AG10803 (cell line): ENCODE results near the gene PPFIA3.

Experiments
- DNase-seq: peaks from one replicate; pipeline ENCODE4 v3.0.0; 2010; ENCODE audit warnings: low read depth
- H3K4me3 ChIP-seq: 2 replicates; pipeline ENCODE4 v1.5.1; 2011; ENCODE audit warnings: mild to moderate bottlenecking, low read length, control low read depth
- TF ChIP-seq, protein P1 (sequence below): conservative IDR thresholded peaks from 2 replicates; pipeline ENCODE4 v1.5.1; 2011; ENCODE audit warnings: mild to moderate bottlenecking, low read length, control low read depth, inconsistent platforms

PPFIA3 gene

GRCh38 chr19:49160450-49161189 is 41.3 kb downstream of the PPFIA3 start:
- H3K4me3 ChIP-seq = no peak overlapping the region
- TF ChIP-seq, protein P1, sequence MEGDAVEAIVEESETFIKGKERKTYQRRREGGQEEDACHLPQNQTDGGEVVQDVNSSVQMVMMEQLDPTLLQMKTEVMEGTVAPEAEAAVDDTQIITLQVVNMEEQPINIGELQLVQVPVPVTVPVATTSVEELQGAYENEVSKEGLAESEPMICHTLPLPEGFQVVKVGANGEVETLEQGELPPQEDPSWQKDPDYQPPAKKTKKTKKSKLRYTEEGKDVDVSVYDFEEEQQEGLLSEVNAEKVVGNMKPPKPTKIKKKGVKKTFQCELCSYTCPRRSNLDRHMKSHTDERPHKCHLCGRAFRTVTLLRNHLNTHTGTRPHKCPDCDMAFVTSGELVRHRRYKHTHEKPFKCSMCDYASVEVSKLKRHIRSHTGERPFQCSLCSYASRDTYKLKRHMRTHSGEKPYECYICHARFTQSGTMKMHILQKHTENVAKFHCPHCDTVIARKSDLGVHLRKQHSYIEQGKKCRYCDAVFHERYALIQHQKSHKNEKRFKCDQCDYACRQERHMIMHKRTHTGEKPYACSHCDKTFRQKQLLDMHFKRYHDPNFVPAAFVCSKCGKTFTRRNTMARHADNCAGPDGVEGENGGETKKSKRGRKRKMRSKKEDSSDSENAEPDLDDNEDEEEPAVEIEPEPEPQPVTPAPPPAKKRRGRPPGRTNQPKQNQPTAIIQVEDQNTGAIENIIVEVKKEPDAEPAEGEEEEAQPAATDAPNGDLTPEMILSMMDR = no peak
- DNase-seq = no peak

GRCh38 chr19:49161987-49162386 is 42.6 kb downstream of the PPFIA3 start:
- no peak for DNase-seq
- TF ChIP-seq, protein P1 = no peak

GRCh38 chr19:49165111-49165750 is 45.9 kb downstream of the PPFIA3 start:
- no peak for DNase-seq
- H3K4me3 ChIP-seq = no peak overlapping the region
- TF ChIP-seq, protein P1 = no peak

More at GRCh38 chr19:49161987-49162386, 42.6 kb downstream of the PPFIA3 start:
- no peak overlapping the region for H3K4me3 ChIP-seq

- no peak overlapping the region for H3K4me3 ChIP-seq
These were observed 46.5 kb downstream of the PPFIA3 start for GRCh38 chr19:49165865-49166301.

DNA sequence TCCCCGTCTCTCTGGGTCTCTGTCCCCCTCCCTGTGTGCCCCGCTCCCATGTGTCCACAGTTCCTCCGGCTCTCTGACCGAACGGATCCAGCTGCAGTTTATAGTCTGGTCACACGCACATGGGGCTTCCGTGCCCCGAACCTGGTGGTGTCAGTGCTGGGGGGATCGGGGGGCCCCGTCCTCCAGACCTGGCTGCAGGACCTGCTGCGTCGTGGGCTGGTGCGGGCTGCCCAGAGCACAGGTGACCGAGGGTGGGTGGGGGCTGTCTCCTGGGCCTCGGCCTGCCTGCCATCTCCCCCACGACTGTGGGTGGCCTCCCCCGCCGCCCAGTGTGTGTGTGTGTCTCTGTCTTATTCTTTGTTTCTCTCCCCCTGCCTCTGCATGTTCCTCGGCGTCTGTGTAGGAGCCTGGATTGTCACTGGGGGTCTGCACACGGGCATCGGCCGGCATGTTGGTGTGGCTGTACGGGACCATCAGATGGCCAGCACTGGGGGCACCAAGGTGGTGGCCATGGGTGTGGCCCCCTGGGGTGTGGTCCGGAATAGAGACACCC is 48.6 kb downstream of the PPFIA3 start:
- TF ChIP-seq, protein P1 = no peak
- no peak for DNase-seq
- no peak overlapping the region for H3K4me3 ChIP-seq

More at GRCh38 chr19:49165865-49166301, 46.5 kb downstream of the PPFIA3 start:
- DNase-seq = no peak
- TF ChIP-seq, protein P1 = no peak

DNA sequence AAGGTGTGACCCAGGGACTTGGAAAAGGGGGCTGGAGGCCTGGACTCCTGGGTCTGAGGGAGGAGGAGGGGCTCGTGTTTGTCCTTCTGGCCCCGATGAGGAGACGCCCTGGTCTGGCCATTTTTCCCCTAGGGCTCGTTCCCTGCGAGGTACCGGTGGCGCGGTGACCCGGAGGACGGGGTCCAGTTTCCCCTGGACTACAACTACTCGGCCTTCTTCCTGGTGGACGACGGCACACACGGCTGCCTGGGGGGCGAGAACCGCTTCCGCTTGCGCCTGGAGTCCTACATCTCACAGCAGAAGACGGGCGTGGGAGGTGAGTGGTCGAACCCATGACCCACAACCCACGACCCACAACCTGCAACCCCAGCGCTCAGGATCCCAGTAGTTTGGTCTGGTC is 49.1 kb downstream of the PPFIA3 start:
- TF ChIP-seq, protein P1 = no peak

DNA sequence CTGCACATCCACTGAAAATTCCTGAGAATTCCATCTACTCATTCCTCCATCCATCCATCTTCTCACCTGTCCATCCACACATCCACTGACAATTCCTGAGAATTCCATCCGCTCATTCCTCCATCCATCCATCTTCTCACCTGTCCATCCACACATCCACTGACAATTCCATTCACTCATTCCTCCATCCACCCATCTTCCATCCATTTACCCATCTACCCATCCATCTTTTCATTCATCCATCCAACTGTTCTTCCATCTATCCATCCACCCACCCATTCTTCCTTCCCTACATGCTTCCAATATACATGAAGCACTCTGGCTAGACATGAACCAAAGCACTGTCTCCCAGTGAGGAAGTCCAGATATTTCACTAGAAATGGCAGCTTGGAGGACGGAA is 53.9 kb downstream of the PPFIA3 start:
- no peak overlapping the region for H3K4me3 ChIP-seq
- TF ChIP-seq, protein P1 = no peak
- DNase-seq = no peak

More for the DNA sequence above, 49.1 kb downstream of the PPFIA3 start:
- H3K4me3 ChIP-seq = no peak overlapping the region
- DNase-seq = no peak
